Stomach (tissue), 9 donors: ENCODE results near the gene BRI3BP. TPM values are rescaled to one million over a fixed set of nuclear protein-coding genes. Genes with fewer than 3 reads are reported as not detected.

Source experiments
- DNase-seq, 2 donors: peaks; one replicate each; pipeline versions ENCODE4 v3.0.0 to v3.0.0-alpha.2; 2013 to 2019
- H3K27ac ChIP-seq, 5 donors: fragments of 200-600 bp in 4 of 5; sonication (generic) in 4 of 5; one replicate each; pipeline ENCODE4 v1.5.1; 2013 to 2019; ENCODE audit warnings: mild to moderate bottlenecking in 1 of 5, moderate library complexity in 1 of 5
- H3K27me3 ChIP-seq, 3 donors: fragments of 200-600 bp; sonication (generic); one replicate each; pipeline ENCODE4 v1.5.1; 2017 to 2019; ENCODE audit warnings: mixed run types in 1 of 3
- H3K36me3 ChIP-seq, 4 donors: fragments of 200-600 bp; sonication (generic); 1 replicate in 3 of 4; 2 replicates in 1 of 4; pipeline ENCODE4 v1.5.1; 2016 to 2019
- H3K4me1 ChIP-seq, 4 donors: fragments of 200-600 bp; sonication (generic); one replicate each; pipeline ENCODE4 v1.5.1; 2016 to 2019
- H3K4me3 ChIP-seq, 4 donors: fragments of 200-600 bp; sonication (generic) in 3 of 4; one replicate each; pipeline ENCODE4 v1.5.1; 2016 to 2019; ENCODE audit warnings: mild to moderate bottlenecking in 1 of 4
- H3K9me3 ChIP-seq, 4 donors: fragments of 200-600 bp; sonication (generic); one replicate each; pipeline ENCODE4 v1.5.1; 2016 to 2019
- CTCF ChIP-seq, 7 experiments: fragments of 450-650 bp in 4 of 7; fragments of 200-600 bp in 3 of 7; sonication (generic) in 3 of 7; IDR thresholded peaks; one replicate each; pipeline ENCODE4 v1.5.1; 2016 to 2019; ENCODE audit warnings: antibody characterized with exemption in 7 of 7, control low read depth in 2 of 7, mild to moderate bottlenecking in 1 of 7
- EP300 ChIP-seq: sonication (generic); formaldehyde crosslinking; IDR thresholded peaks from one replicate; pipeline ENCODE4 v1.6.1; 2017; ENCODE audit warnings: antibody characterized with exemption
- POLR2A ChIP-seq, 4 donors: fragments of 450-650 bp; IDR thresholded peaks; one replicate each; pipeline ENCODE4 v1.6.1; 2016; ENCODE audit warnings: antibody characterized with exemption in 4 of 4, control low read depth in 2 of 4, mild to moderate bottlenecking in 1 of 4, moderate library complexity in 1 of 4
- POLR2AphosphoS5 ChIP-seq, 3 donors: sonication (generic); formaldehyde crosslinking; IDR thresholded peaks; one replicate each; pipeline ENCODE4 v1.6.1; 2016; ENCODE audit warnings: antibody characterized with exemption in 3 of 3
- WGBS, 5 donors: extraction: QIAGEN DNeasy Blood & Tissue Kit in 3 of 5; methylation state at CpG; one replicate each; pipeline versions ENCODE4 v1.1.5 to v1.1.7; 2013 to 2018; 5-methylcytosine and 5-hydroxymethylcytosine counted together
- intact Hi-C: fragments of 100-400 bp; cut with DNase I; formaldehyde crosslinking; loops from one replicate; pipeline ENCODE4 v1.15.1; 2023; ENCODE audit warnings: low total_unique reads
- polyA plus RNA-seq, 3 donors: library from polyadenylated mRNA; stranded (reverse); fragments of 200-250 nt; gene quantifications; one replicate each; pipeline ENCODE4 v1.2.3, GENCODE V29; 2013
- total RNA-seq, 5 donors: library from RNA; depleted of rRNA; stranded (reverse); fragments of >200 nt; gene quantifications; one replicate each; pipeline versions ENCODE4 v1.1.0 to v1.2.3, GENCODE V29; 2014 to 2016
- donor health status: healthy with polysubstance abuse.
- donor health status: Bipolar disorder and iron deficiency.
- donor health status: healthy.

Gene BRI3BP
- total and polyA plus RNA-seq, 8 donors: 1.2 to 24.3 (median 4.1) TPM

DNA sequence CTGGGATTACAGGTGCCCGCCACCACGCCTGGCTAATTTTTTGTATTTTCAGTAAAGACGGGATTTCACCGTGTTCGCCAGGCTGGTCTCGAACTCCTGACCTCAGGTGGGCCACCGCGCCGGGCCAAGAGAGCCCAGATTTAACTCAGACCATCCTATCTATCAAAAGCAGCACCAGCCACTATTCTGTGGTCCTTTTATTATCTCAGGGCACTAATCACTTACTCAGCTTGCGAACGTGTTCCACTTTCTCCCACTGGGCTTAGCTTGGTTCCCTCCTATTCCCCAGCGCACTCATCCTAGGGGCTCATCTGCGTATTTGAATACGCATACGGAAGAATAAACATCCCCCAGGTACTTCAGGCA, 55.6 kb downstream of the BRI3BP start:
- peak overlapping the region; percentile 54 to 61 (median 56) for H3K4me3 ChIP-seq
- H3K9me3 ChIP-seq: no peaks in the 10 kb centered on the region
- peak overlapping the region; percentile 21 to 70 (median 65) for H3K27ac ChIP-seq
- intact Hi-C loops: no loop called here
- TF ChIP-seq POLR2AphosphoS5 (IDR thresholded peaks at IDR 0.05) (no peak), CTCF (IDR thresholded peaks at IDR 0.05) (no peak), POLR2A (IDR thresholded peaks at IDR 0.05) (no peak), EP300 (no peak)
- peaks cover 5 to 15% (median 11%) of the 10 kb centered on the region in 4 donors for H3K4me1 ChIP-seq
- no peaks in the 10 kb centered on the region for H3K27me3 ChIP-seq
- H3K36me3 ChIP-seq: no peaks in the 10 kb centered on the region
- no peak for DNase-seq
- WGBS, 5 donors: 48 to 55% (median 53%) methylated on average over 15 of the region's 15 CpGs

DNA sequence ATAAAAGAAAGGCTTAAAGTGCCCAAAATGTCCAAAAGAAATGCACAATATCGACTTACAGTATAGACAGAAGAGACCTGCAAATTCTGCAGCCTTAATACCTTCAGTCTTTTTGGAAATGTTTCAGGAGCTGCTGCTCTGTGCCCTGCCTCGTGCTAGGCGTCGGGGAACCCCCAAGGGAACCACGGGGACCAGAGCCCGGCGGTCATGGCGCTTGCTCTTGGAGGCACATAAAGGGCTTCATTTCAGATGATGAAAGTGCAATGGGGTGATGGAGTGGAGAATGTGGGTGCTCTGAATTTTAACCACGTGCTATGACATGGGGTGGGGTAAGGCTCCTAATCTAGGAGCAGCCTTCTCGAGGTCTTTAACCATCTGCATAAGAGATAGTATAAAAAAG, 57.0 kb downstream of the BRI3BP start:
- intact Hi-C loops: no loop called here
- no peaks in the 10 kb centered on the region for H3K36me3 ChIP-seq
- H3K9me3 ChIP-seq: no peaks in the 10 kb centered on the region
- H3K27ac ChIP-seq: no peak overlapping the region
- no peak overlapping the region for H3K4me3 ChIP-seq
- no peak for TF ChIP-seq POLR2AphosphoS5 (IDR thresholded peaks at IDR 0.05)
- TF ChIP-seq EP300: no peak
- TF ChIP-seq CTCF (IDR thresholded peaks at IDR 0.05): no peak
- no peak for TF ChIP-seq POLR2A (IDR thresholded peaks at IDR 0.05)
- peaks cover 5 to 15% (median 11%) of the 10 kb centered on the region in 4 donors for H3K4me1 ChIP-seq
- no peak for DNase-seq
- 76 to 89% (median 87%) methylated on average over 10 of the region's 10 CpGs for WGBS, 5 donors
- no peaks in the 10 kb centered on the region for H3K27me3 ChIP-seq

DNA sequence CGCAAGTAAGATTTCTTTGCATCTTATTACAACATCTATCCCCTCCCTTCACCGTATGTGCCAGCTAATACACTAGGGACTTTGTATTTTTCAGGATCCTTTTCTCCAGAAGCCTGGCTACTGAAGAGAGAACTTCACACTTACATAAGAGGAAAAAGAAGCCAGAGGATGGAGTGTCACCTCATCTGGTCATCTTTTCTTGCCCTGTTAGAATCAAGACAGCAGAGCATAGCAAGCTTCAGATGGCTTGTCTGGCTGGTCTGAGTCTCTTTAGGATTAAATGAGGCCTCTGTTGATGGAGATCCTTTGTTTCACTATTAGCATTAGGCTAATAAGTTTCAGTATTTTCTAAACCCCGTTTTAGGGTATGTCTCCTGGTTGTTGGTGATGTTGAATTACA, 57.4 kb downstream of the BRI3BP start:
- no peak overlapping the region for H3K27ac ChIP-seq
- peaks cover 5 to 15% (median 11%) of the 10 kb centered on the region in 4 donors for H3K4me1 ChIP-seq
- no peak for DNase-seq
- WGBS, 5 donors: 63 to 73% (median 72%) methylated on average over 3 of the region's 3 CpGs
- no peaks in the 10 kb centered on the region for H3K27me3 ChIP-seq
- H3K4me3 ChIP-seq: no peak overlapping the region
- no peak for TF ChIP-seq POLR2AphosphoS5 (IDR thresholded peaks at IDR 0.05)
- TF ChIP-seq CTCF (IDR thresholded peaks at IDR 0.05): no peak
- no peak for TF ChIP-seq EP300
- TF ChIP-seq POLR2A (IDR thresholded peaks at IDR 0.05): no peak
- intact Hi-C loops: no loop called here
- H3K36me3 ChIP-seq: no peaks in the 10 kb centered on the region
- H3K9me3 ChIP-seq: no peaks in the 10 kb centered on the region

GRCh38 chr12:125053821-125054220, 60.4 kb downstream of the BRI3BP start:
- Histone ChIP-seq H3K27me3 (no peaks in the 10 kb centered on the region), H3K9me3 (no peaks in the 10 kb centered on the region), H3K36me3 (no peaks in the 10 kb centered on the region), H3K4me3 (no peak overlapping the region), H3K4me1 (peaks cover 5 to 14% (median 10%) of the 10 kb centered on the region in 4 donors), H3K27ac (no peak overlapping the region)
- TF ChIP-seq EP300: no peak
- no peak for TF ChIP-seq POLR2A (IDR thresholded peaks at IDR 0.05)
- no peak for TF ChIP-seq POLR2AphosphoS5 (IDR thresholded peaks at IDR 0.05)
- TF ChIP-seq CTCF (IDR thresholded peaks at IDR 0.05): no peak
- DNase-seq: no peak
- 77 to 85% (median 83%) methylated on average over 8 of the region's 8 CpGs for WGBS, 5 donors
- intact Hi-C loops: no loop called here
